Neuronal stem cell (in vitro differentiated cells): ENCODE results near the gene PSMG3.
A peak's percentile ranks its signal among the peaks of the same experiment; 100 is the strongest.

Experiments
- DNase-seq: peaks from one replicate; pipeline ENCODE4 v3.0.0-alpha.2; 2013; ENCODE audit warnings: low spot score
- H2AFZ ChIP-seq: one replicate; pipeline ENCODE4 v1.6.1; 2013; ENCODE audit warnings: mild to moderate bottlenecking, low read length, inconsistent platforms
- H2AK5ac ChIP-seq: 2 replicates; pipeline ENCODE4 v1.6.1; 2013; ENCODE audit warnings: low read depth, mild to moderate bottlenecking, inconsistent platforms, low read length, moderate library complexity, mixed read lengths
- H2BK120ac ChIP-seq: 2 replicates; pipeline ENCODE4 v1.6.1; 2013; ENCODE audit warnings: low read depth, mild to moderate bottlenecking, inconsistent platforms, low read length, moderate library complexity, mixed read lengths
- H2BK12ac ChIP-seq: one replicate; pipeline ENCODE4 v1.6.1; 2013; ENCODE audit warnings: low read length, inconsistent platforms
- H2BK15ac ChIP-seq: 2 replicates; pipeline ENCODE4 v1.6.1; 2013; ENCODE audit warnings: mild to moderate bottlenecking, low read length, inconsistent platforms, mixed read lengths
- H2BK5ac ChIP-seq: one replicate; pipeline ENCODE4 v1.6.1; 2013; ENCODE audit warnings: inconsistent platforms, mild to moderate bottlenecking, low read length, moderate library complexity
- H3K14ac ChIP-seq: one replicate; pipeline ENCODE4 v1.6.1; 2013; ENCODE audit warnings: low read length, inconsistent platforms
- H3K18ac ChIP-seq: 2 replicates; pipeline ENCODE4 v1.6.1; 2013; ENCODE audit warnings: low read length, inconsistent platforms
- H3K23ac ChIP-seq: 2 replicates; pipeline ENCODE4 v1.6.1; 2013; ENCODE audit warnings: low read depth, mild to moderate bottlenecking, mixed read lengths, low read length, inconsistent platforms; ENCODE audit not compliant: poor library complexity
- H3K27ac ChIP-seq: replicated peaks from 3 replicates; pipeline ENCODE4 v1.5.1; 2013; ENCODE audit warnings: low read length, inconsistent platforms
- H3K27me3 ChIP-seq, 3 experiments: 2 replicates each; pipeline ENCODE4 v1.6.1; 2013; ENCODE audit warnings: low read length in 3 of 3, mild to moderate bottlenecking in 2 of 3, inconsistent platforms in 1 of 3, low read depth in 1 of 3, mixed read lengths in 1 of 3, moderate library complexity in 1 of 3; ENCODE audit not compliant: control insufficient read depth in 3 of 3, insufficient read depth in 3 of 3
- H3K36me3 ChIP-seq, 2 donors: replicated peaks in 1 of 2; 2 replicates each; pipeline ENCODE4 v1.6.1; 2013; ENCODE audit warnings: low read length in 2 of 2; ENCODE audit not compliant: control insufficient read depth in 2 of 2, insufficient read depth in 2 of 2
- H3K4ac ChIP-seq: 2 replicates; pipeline ENCODE4 v1.6.1; 2013; ENCODE audit warnings: inconsistent platforms, mild to moderate bottlenecking, low read length, moderate library complexity
- H3K4me1 ChIP-seq, 2 donors: 1 replicate in 1 of 2; 2 replicates in 1 of 2; pipeline ENCODE4 v1.6.1; 2013; ENCODE audit warnings: low read length in 2 of 2, low read depth in 1 of 2; ENCODE audit not compliant: control insufficient read depth in 2 of 2, insufficient read depth in 1 of 2
- H3K4me2 ChIP-seq: one replicate; pipeline ENCODE4 v1.6.1; 2013; ENCODE audit warnings: mild to moderate bottlenecking, low read length, inconsistent platforms; ENCODE audit not compliant: insufficient read depth, poor library complexity, severe bottlenecking
- H3K4me3 ChIP-seq, 2 donors: 2 replicates each; pipeline ENCODE4 v1.5.1; 2013; ENCODE audit warnings: low read length in 2 of 2, mild to moderate bottlenecking in 2 of 2, inconsistent platforms in 1 of 2, moderate library complexity in 1 of 2
- H3K79me1 ChIP-seq: one replicate; pipeline ENCODE4 v1.6.1; 2013; ENCODE audit warnings: low read depth, mild to moderate bottlenecking, inconsistent platforms, low read length, moderate library complexity
- H3K9ac ChIP-seq: one replicate; pipeline ENCODE4 v1.6.1; 2013; ENCODE audit warnings: mild to moderate bottlenecking, low read depth, low read length, inconsistent platforms; ENCODE audit not compliant: poor library complexity
- H3K9me3 ChIP-seq, 2 donors: replicated peaks in 1 of 2; 2 replicates each; pipeline versions ENCODE3 to v1.6.1; 2013; ENCODE audit warnings: low read length in 2 of 2, mild to moderate bottlenecking in 2 of 2, inconsistent platforms in 1 of 2, low read depth in 1 of 2, mixed read lengths in 1 of 2, moderate library complexity in 1 of 2; ENCODE audit not compliant: control insufficient read depth in 2 of 2, insufficient read depth in 1 of 2
- H4K8ac ChIP-seq: one replicate; pipeline ENCODE4 v1.6.1; 2013; ENCODE audit warnings: low read depth, mild to moderate bottlenecking, inconsistent platforms, low read length, moderate library complexity
- H4K91ac ChIP-seq: one replicate; pipeline ENCODE4 v1.6.1; 2013; ENCODE audit warnings: low read length, low read depth, mild to moderate bottlenecking, inconsistent platforms; ENCODE audit not compliant: poor library complexity
- WGBS, 2 donors: extraction: QIAGEN DNeasy Blood & Tissue Kit; methylation state at CpG; one replicate each; pipeline ENCODE4 v1.1.7; 2013; ENCODE audit warnings: missing lambda C conversion rate in 2 of 2, mixed read lengths in 1 of 2; ENCODE audit not compliant: insufficient read length in 2 of 2, insufficient replicate concordance in 1 of 2; ENCODE audit errors: extremely low coverage in 2 of 2; 5-methylcytosine and 5-hydroxymethylcytosine counted together

Gene PSMG3

DNA sequence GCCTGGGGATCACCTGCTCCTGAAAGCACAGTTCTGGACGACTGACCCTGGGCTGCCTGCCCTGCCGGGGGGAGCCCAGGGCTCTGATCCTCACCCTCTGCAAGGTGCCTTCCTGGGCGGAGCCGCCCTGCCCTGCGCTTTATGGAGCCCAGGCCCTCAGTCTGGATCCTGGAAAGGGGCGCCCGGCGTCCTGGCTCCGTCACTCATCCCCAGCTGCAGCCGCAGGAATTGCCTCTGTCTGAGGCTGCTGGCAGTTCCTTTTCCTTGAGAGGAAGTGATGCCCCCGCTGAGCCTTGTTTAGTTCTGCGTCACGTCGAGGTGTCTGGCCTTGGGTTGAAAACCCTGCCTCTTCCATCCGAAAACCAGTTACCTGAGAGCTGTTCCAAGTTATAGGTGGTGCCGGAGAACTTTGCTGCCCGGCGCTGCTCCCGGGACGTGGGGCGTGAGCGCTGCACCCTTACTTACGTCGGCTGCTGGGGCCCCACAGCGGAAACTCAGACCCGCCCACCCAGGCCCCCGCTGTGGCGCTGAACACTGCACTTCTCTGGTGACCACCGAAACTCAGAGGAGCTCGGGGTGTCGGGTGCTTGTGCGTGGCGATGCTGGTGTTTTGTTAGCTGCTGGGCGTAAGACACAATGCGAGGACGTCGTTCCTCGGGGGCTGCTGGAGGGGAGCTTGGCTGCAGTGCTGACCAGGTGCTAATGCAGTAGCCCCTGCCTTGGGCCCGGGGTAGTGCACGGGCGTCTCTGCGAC, 34.0 kb downstream of the PSMG3 start:
- H2BK120ac ChIP-seq: no peak overlapping the region
- H3K23ac ChIP-seq: no peak overlapping the region
- no peak overlapping the region for H4K8ac ChIP-seq
- peak overlapping the region; percentile 94 for H2AK5ac ChIP-seq
- peak overlapping the region; percentile 91 for H2BK15ac ChIP-seq
- no peak overlapping the region for H3K4me3 ChIP-seq
- H4K91ac ChIP-seq: no peak overlapping the region
- DNase-seq: no peak
- H3K14ac ChIP-seq: peak overlapping the region; percentile 94
- peak overlapping the region; percentile 94 for H3K18ac ChIP-seq
- no peaks in the 10 kb centered on the region for H3K9me3 ChIP-seq
- peak overlapping the region; percentile 89 for H2BK5ac ChIP-seq
- H3K4ac ChIP-seq: peak overlapping the region; percentile 68
- peaks cover 0 to 15% (median 9%) of the 10 kb centered on the region in 3 experiments for H3K27me3 ChIP-seq
- peaks cover 45 to 65% of the 10 kb centered on the region in 2 donors for H3K4me1 ChIP-seq
- no CpG with 5 or more reads among the region's 42 CpGs for WGBS, 2 donors
- H3K36me3 ChIP-seq: peaks cover 0 to 6% of the 10 kb centered on the region in 2 donors
- peak overlapping the region; percentile 73 for H2BK12ac ChIP-seq
- H3K9ac ChIP-seq: no peak overlapping the region
- H2AFZ ChIP-seq: no peak overlapping the region
- H3K27ac ChIP-seq: no peak overlapping the region
- peaks cover 16% of the 10 kb centered on the region for H3K79me1 ChIP-seq
- H3K4me2 ChIP-seq: no peak overlapping the region

DNA sequence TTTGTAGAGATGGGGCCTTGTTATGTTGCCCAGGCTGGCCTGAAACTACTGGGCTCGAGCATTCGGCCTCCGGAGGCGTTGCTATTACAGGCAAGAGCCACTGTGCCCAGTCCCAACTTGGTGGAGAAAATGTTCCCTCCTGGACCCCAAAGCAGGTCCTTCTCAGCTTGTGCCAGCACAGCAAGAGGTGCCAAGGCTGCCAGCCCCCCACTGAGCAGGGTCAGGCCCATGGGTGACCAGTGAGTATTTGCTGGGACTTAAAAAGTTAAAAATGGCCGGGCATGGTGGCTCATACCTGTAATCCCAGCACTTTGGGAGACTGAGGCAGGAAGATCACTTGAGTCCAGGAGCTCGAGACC, 34.8 kb downstream of the PSMG3 start:
- Histone ChIP-seq H2AFZ (no peak overlapping the region), H2BK120ac (no peak overlapping the region), H3K4me1 (peaks cover 45 to 65% of the 10 kb centered on the region in 2 donors), H2BK5ac (no peak overlapping the region), H4K91ac (no peak overlapping the region), H3K9ac (no peak overlapping the region), H3K4me3 (no peak overlapping the region), H3K36me3 (peaks cover 0 to 4% of the 10 kb centered on the region in 2 donors), H3K27ac (no peak overlapping the region), H2BK12ac (no peak overlapping the region), H4K8ac (no peak overlapping the region), H3K23ac (no peak overlapping the region), H3K4me2 (no peak overlapping the region), H3K4ac (no peak overlapping the region), H2BK15ac (no peak overlapping the region), H2AK5ac (no peak overlapping the region), H3K18ac (no peak overlapping the region), H3K9me3 (no peaks in the 10 kb centered on the region), H3K79me1 (peaks cover 16% of the 10 kb centered on the region), H3K14ac (no peak overlapping the region), H3K27me3 (peaks cover 0 to 15% (median 9%) of the 10 kb centered on the region in 3 experiments)
- no CpG with 5 or more reads among the region's 6 CpGs for WGBS, 2 donors
- no peak for DNase-seq

DNA sequence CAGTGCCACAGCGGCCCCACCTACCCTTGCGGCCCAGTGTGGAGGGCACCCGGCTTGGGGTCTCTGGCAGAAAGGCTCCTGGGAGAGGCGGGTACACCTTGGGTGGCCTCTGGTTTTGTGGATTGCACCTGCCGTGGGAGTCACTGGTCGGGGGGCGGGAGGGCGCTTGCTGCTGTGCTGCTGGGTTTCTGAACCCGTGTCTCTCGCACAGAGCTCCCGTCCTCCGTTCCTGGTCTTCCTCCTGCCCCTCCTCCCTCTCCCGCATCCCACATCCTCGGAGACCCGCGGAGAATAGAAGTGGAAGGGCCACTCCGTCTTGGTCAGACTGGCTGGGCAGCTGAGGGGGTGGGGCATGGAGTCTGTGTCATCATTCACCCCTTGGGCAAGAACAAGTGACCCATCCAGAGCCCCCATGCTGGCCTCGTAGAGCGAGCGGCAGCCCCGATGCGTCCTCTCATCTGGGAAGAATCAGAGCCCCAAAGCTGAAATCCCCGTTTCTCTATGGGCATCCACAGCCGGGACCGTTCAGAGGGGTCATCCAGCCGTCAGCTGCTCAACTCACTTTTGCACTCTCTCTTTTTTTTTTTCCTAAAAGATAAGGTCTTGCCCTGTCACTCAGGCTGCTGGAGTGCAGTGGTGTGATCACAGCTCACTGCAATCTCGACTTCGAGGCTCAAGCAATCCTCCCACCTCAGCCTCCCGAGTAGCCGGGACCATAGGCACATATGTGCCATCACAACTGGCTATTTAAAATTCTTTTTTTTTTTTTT, 35.3 kb downstream of the PSMG3 start:
- Histone ChIP-seq H3K27ac (peak overlapping the region; percentile 14), H2BK15ac (peak overlapping the region; percentile 92), H3K4me1 (peaks cover 45 to 65% of the 10 kb centered on the region in 2 donors), H3K4me2 (peak overlapping the region; percentile 25), H2AFZ (no peak overlapping the region), H3K79me1 (peaks cover 13% of the 10 kb centered on the region), H3K27me3 (peaks cover 0 to 15% (median 9%) of the 10 kb centered on the region in 3 experiments), H2BK120ac (peak overlapping the region; percentile 61), H3K18ac (peak overlapping the region; percentile 57), H3K36me3 (peaks cover 0 to 3% of the 10 kb centered on the region in 2 donors), H2BK12ac (peak overlapping the region; percentile 58), H4K91ac (no peak overlapping the region), H4K8ac (no peak overlapping the region), H3K9me3 (no peaks in the 10 kb centered on the region), H2BK5ac (peak overlapping the region; percentile 60), H3K9ac (no peak overlapping the region), H3K4me3 (no peak overlapping the region), H3K4ac (no peak overlapping the region), H3K23ac (no peak overlapping the region), H2AK5ac (peak overlapping the region; percentile 46), H3K14ac (peak overlapping the region; percentile 21)
- no peak for DNase-seq
- WGBS, 2 donors: no CpG with 5 or more reads among the region's 30 CpGs
